Lung (tissue), 12 donors: Measurements from ENCODE around the gene ZP2. TPM values are rescaled to one million over a fixed set of nuclear protein-coding genes. Genes with fewer than 3 reads are reported as not detected.

Source experiments
- ATAC-seq: fragments of 200-7000 bp; cut with Tn5 transposase; one replicate; pipeline ENCODE4 v1.9.1; 2020; ENCODE audit warnings: moderate number of reproducible peaks; ENCODE audit not compliant: insufficient read depth, low FRiP score
- DNase-seq, 3 donors: peaks; one replicate each; pipeline ENCODE4 v3.0.0-alpha.2; 2013 to 2017
- H3K27ac ChIP-seq, 2 donors: one replicate each; pipeline ENCODE4 v1.5.1; 2013; ENCODE audit warnings: mild to moderate bottlenecking in 2 of 2, moderate library complexity in 2 of 2, control low read depth in 1 of 2, inconsistent platforms in 1 of 2, low read depth in 1 of 2, low read length in 1 of 2
- H3K27me3 ChIP-seq, 3 donors: one replicate each; pipeline ENCODE4 v1.5.1; 2013; ENCODE audit warnings: low read length in 2 of 3; ENCODE audit not compliant: control insufficient read depth in 3 of 3, insufficient read depth in 3 of 3
- H3K36me3 ChIP-seq, 4 donors: one replicate each; pipeline ENCODE4 v1.5.1; 2013; ENCODE audit warnings: low read length in 4 of 4, mild to moderate bottlenecking in 1 of 4, moderate library complexity in 1 of 4; ENCODE audit not compliant: control insufficient read depth in 4 of 4, insufficient read depth in 4 of 4
- H3K4me1 ChIP-seq, 5 donors: one replicate each; pipeline ENCODE4 v1.5.1; 2013; ENCODE audit warnings: low read length in 5 of 5, mild to moderate bottlenecking in 2 of 5, moderate library complexity in 1 of 5; ENCODE audit not compliant: control insufficient read depth in 5 of 5, insufficient read depth in 5 of 5
- H3K4me3 ChIP-seq: one replicate; pipeline ENCODE4 v1.5.1; 2013; ENCODE audit warnings: mild to moderate bottlenecking, control low read depth, moderate library complexity
- H3K9ac ChIP-seq, 2 donors: one replicate each; pipeline ENCODE4 v1.5.1; 2013; ENCODE audit warnings: low read length in 2 of 2, control low read depth in 1 of 2; ENCODE audit not compliant: insufficient read depth in 1 of 2
- H3K9me3 ChIP-seq, 4 donors: one replicate each; pipeline ENCODE4 v1.5.1; 2013; ENCODE audit warnings: low read length in 3 of 4, mild to moderate bottlenecking in 1 of 4, moderate library complexity in 1 of 4; ENCODE audit not compliant: control insufficient read depth in 4 of 4, insufficient read depth in 3 of 4
- CTCF ChIP-seq: IDR thresholded peaks from 2 replicates; pipeline ENCODE4 v1.5.1; 2012; ENCODE audit warnings: mild to moderate bottlenecking; ENCODE audit errors: control extremely low read depth, extremely low read depth
- WGBS, 2 donors: extraction: QIAGEN DNeasy Blood & Tissue Kit; methylation state at CpG; one replicate each; pipeline ENCODE4 v1.1.7; 2013; 5-methylcytosine and 5-hydroxymethylcytosine counted together
- polyA plus RNA-seq, 2 donors: library from polyadenylated mRNA; stranded (reverse); fragments of 200-250 nt; gene quantifications; one replicate each; pipeline ENCODE4 v1.2.1, GENCODE V29; 2013
- total RNA-seq, 2 donors: library from RNA; depleted of rRNA in 1 of 2; stranded (reverse); fragments of >200 nt in 1 of 2; gene quantifications; one replicate each; pipeline ENCODE4 v1.2.1, GENCODE V29; 2014 to 2021
- donor health status: control.
- donor health status: control.
- donor health status: Bipolar disorder and iron deficiency.
- donor health status: healthy.
- donor health status: DM: yes; HTN: yes; CAD: no.

Gene ZP2
- total and polyA plus RNA-seq, 4 donors, result 0.17 TPM; not detected in 3

- no peak for TF ChIP-seq CTCF
- Histone ChIP-seq H3K27me3 (peaks cover 0 to 2% (median 0%) of the 10 kb centered on the region in 3 donors), H3K9ac (no peak overlapping the region), H3K4me3 (no peak overlapping the region), H3K9me3 (no peaks in the 10 kb centered on the region), H3K36me3 (no peaks in the 10 kb centered on the region), H3K4me1 (no peaks in the 10 kb centered on the region), H3K27ac (no peak overlapping the region)
- ATAC-seq (no peak), DNase-seq (no peak)
- 48 to 49% methylated on average over 7 of the region's 7 CpGs for WGBS, 2 donors
These were observed 6.8 kb upstream of the ZP2 start for GRCh38 chr16:21218153-21218552.

- Histone ChIP-seq H3K9me3 (no peaks in the 10 kb centered on the region), H3K9ac (no peak overlapping the region), H3K27ac (no peak overlapping the region), H3K4me3 (no peak overlapping the region), H3K27me3 (peaks cover 0 to 2% (median 0%) of the 10 kb centered on the region in 3 donors), H3K4me1 (no peaks in the 10 kb centered on the region), H3K36me3 (no peaks in the 10 kb centered on the region)
- ATAC-seq (no peak), DNase-seq (no peak)
- TF ChIP-seq CTCF, result no peak
- WGBS, 2 donors, result 66 to 75% methylated on average over 2 of the region's 2 CpGs
These were observed 5.7 kb upstream of the ZP2 start for GRCh38 chr16:21217121-21217520.

GRCh38 chr16:21214086-21214485 is 2.7 kb upstream of the ZP2 start:
- ATAC-seq, result no peak
- Histone ChIP-seq H3K27me3 (no peaks in the 10 kb centered on the region), H3K9ac (no peak overlapping the region), H3K27ac (no peak overlapping the region), H3K36me3 (no peaks in the 10 kb centered on the region), H3K4me1 (peaks cover 0 to 2% (median 0%) of the 10 kb centered on the region in 5 donors), H3K9me3 (no peaks in the 10 kb centered on the region), H3K4me3 (no peak overlapping the region)
- no peak for TF ChIP-seq CTCF
- WGBS, 2 donors, result 67 to 79% methylated on average over 4 of the region's 4 CpGs
- DNase-seq, result no peak
